ENCODE measurements around the gene DCAF12L2. TPM values are rescaled to one million over a fixed set of nuclear protein-coding genes. Genes with fewer than 3 reads are reported as not detected.
A peak's percentile ranks its signal among the peaks of the same experiment; 100 is the strongest.

DCAF12L2 gene
- total RNA-seq, 1 experiment from 2014 or later = 0.52 TPM

- H3K4me3 Mint-ChIP-seq = no peak overlapping the region
- no peaks in the 10 kb centered on the region for H3K4me1 Mint-ChIP-seq
- ATAC-seq = no peak
- H3K9me3 Mint-ChIP-seq = no peaks in the 10 kb centered on the region
- no peak overlapping the region for H3K27ac Mint-ChIP-seq
- H3K36me3 Mint-ChIP-seq = no peaks in the 10 kb centered on the region
- ChIA-PET POLR2A (no interaction called here), CTCF (no interaction called here)
- peaks cover 32% of the 10 kb centered on the region for H3K27me3 Mint-ChIP-seq (ENCODE audit: low read depth)
- TF ChIP-seq ZNF423 (CRISPR knock-in tag; IDR thresholded peaks at IDR 0.05) = no peak
- TF ChIP-seq GRHL2 (CRISPR knock-in tag; IDR thresholded peaks at IDR 0.05; ENCODE audit: insufficient replicate concordance, severe bottlenecking) = no peak
- TF ChIP-seq ZSCAN18 (CRISPR knock-in tag; IDR thresholded peaks at IDR 0.05) = no peak
- TF ChIP-seq USF1 (CRISPR knock-in tag; IDR thresholded peaks at IDR 0.05) = no peak
- no peak for TF ChIP-seq NFYB (CRISPR knock-in tag; conservative IDR thresholded peaks at IDR 0.05; ENCODE audit: low read depth)
- no peak for TF ChIP-seq TEAD4 (CRISPR knock-in tag; IDR thresholded peaks at IDR 0.05)
- TF ChIP-seq SMAD3 (CRISPR knock-in tag; IDR thresholded peaks at IDR 0.05; ENCODE audit: borderline replicate concordance) = no peak
- no peak for TF ChIP-seq ATF6 (CRISPR knock-in tag; IDR thresholded peaks at IDR 0.05)
- no peak for TF ChIP-seq MLX (CRISPR knock-in tag; IDR thresholded peaks at IDR 0.05)
- no peak for TF ChIP-seq SMAD4 (CRISPR knock-in tag; IDR thresholded peaks at IDR 0.05)
- TF ChIP-seq E2F1 (CRISPR knock-in tag; IDR thresholded peaks at IDR 0.05) = no peak
- DNase-seq (ENCODE audit: low spot score) = no peak
Observed at GRCh38 chrX:126167560-126167959, 1.5 kb upstream of the DCAF12L2 start.

GRCh38 chrX:126165401-126165720 is 728 bp downstream of the DCAF12L2 start:
- no peak for DNase-seq (ENCODE audit: low spot score)
- no peak for TF ChIP-seq EMX1 (CRISPR knock-in tag; IDR thresholded peaks at IDR 0.05)
- H3K36me3 Mint-ChIP-seq = no peaks in the 10 kb centered on the region
- H3K27me3 Mint-ChIP-seq (ENCODE audit: low read depth) = peaks cover 32% of the 10 kb centered on the region
- H3K27ac Mint-ChIP-seq = no peak overlapping the region
- ChIA-PET CTCF (no interaction called here), POLR2A (no interaction called here)
- no peaks in the 10 kb centered on the region for H3K4me1 Mint-ChIP-seq
- no peak; the same call in 1 of the 2 replicates for ATAC-seq
- H3K4me3 Mint-ChIP-seq = peak overlapping the region; percentile 60; the same call in 1 of the 2 replicates
- H3K9me3 Mint-ChIP-seq = no peaks in the 10 kb centered on the region

GRCh38 chrX:126164689-126165400 is 1.2 kb downstream of the DCAF12L2 start:
- Mint-ChIP-seq H3K36me3 (no peaks in the 10 kb centered on the region), H3K4me3 (peak overlapping the region; percentile 60; the same call in 1 of the 2 replicates), H3K4me1 (no peaks in the 10 kb centered on the region), H3K27ac (no peak overlapping the region), H3K9me3 (no peaks in the 10 kb centered on the region), H3K27me3 (ENCODE audit: low read depth) (peaks cover 32% of the 10 kb centered on the region)
- ATAC-seq (no peak), DNase-seq (ENCODE audit: low spot score) (no peak)
- ChIA-PET CTCF (no interaction called here), POLR2A (no interaction called here)
- no peak for TF ChIP-seq MYBL2 (CRISPR knock-in tag; IDR thresholded peaks at IDR 0.05)
- no peak for TF ChIP-seq SP1 (CRISPR knock-in tag; conservative IDR thresholded peaks at IDR 0.05)
- TF ChIP-seq ZMAT4 (CRISPR knock-in tag; IDR thresholded peaks at IDR 0.05) = no peak
- no peak for TF ChIP-seq PREB (CRISPR knock-in tag; IDR thresholded peaks at IDR 0.05; ENCODE audit: borderline replicate concordance)
- TF ChIP-seq NR2C2 (CRISPR knock-in tag; IDR thresholded peaks at IDR 0.05) = no peak
- TF ChIP-seq SMAD3 (CRISPR knock-in tag; IDR thresholded peaks at IDR 0.05; ENCODE audit: borderline replicate concordance) = no peak
- TF ChIP-seq ZNF532 (CRISPR knock-in tag; IDR thresholded peaks at IDR 0.05; ENCODE audit: borderline replicate concordance) = no peak

All from WTC11 (cell line).